WTC11 (cell line): ENCODE measurements around the gene BAIAP2. TPM values are rescaled to one million over a fixed set of nuclear protein-coding genes. Genes with fewer than 3 reads are reported as not detected.

Experiments used
- ATAC-seq: fragments of 200-7000 bp; cut with Tn5 transposase; 2 replicates; pipeline ENCODE4 v1.10.0; 2021; ENCODE audit warnings: mild to moderate bottlenecking, moderate library complexity
- CTCF ChIA-PET: fragments of 300-600 bp; sonication (Branson Sonifier 250); formaldehyde crosslinking; loops from one replicate; lab custom pipeline; 2021; ENCODE audit warnings: antibody characterized with exemption; lab: Charles Lee
- POLR2A ChIA-PET: fragments of 350-600 bp; sonication (Branson Sonifier 250); formaldehyde crosslinking; loops from one replicate; lab custom pipeline; 2021; ENCODE audit warnings: antibody characterized with exemption; lab: Charles Lee
- DNase-seq: peaks from one replicate; pipeline ENCODE4 v3.0.0; 2021; ENCODE audit warnings: low spot score
- H3K27ac Mint-ChIP-seq: 2 replicates; pipeline ENCODE4 v1.8.0; 2021; ENCODE audit warnings: mixed read lengths
- H3K27me3 Mint-ChIP-seq: 2 replicates; pipeline ENCODE4 v1.8.0; 2021; ENCODE audit warnings: low read depth, mild to moderate bottlenecking, moderate library complexity, mixed read lengths
- H3K36me3 Mint-ChIP-seq: 2 replicates; pipeline ENCODE4 v1.8.0; 2021; ENCODE audit warnings: mixed read lengths
- H3K4me1 Mint-ChIP-seq: 2 replicates; pipeline ENCODE4 v1.8.0; 2022; ENCODE audit warnings: mixed read lengths
- H3K4me3 Mint-ChIP-seq: 2 replicates; pipeline ENCODE4 v1.8.0; 2021; ENCODE audit warnings: mild to moderate bottlenecking, moderate library complexity, mixed read lengths
- H3K9me3 Mint-ChIP-seq: 2 replicates; pipeline ENCODE4 v1.8.0; 2021; ENCODE audit warnings: mixed read lengths
- ELF4 ChIP-seq: sonication (generic); formaldehyde crosslinking; IDR thresholded peaks from 2 replicates; pipeline ENCODE4 v1.8.1; 2022; ENCODE audit warnings: low read depth, mild to moderate bottlenecking, moderate library complexity, missing genetic modification reagents
- EMX1 ChIP-seq: fragments of 250-450 bp; sonication (Bioruptor Pico); IDR thresholded peaks from 2 replicates; pipeline ENCODE4 v1.8.0; 2021; ENCODE audit warnings: mild to moderate bottlenecking
- ESRRA ChIP-seq: sonication (generic); formaldehyde crosslinking; IDR thresholded peaks from 2 replicates; pipeline ENCODE4 v1.8.1; 2022; ENCODE audit warnings: mild to moderate bottlenecking, missing genetic modification reagents, borderline replicate concordance
- ETV6 ChIP-seq: sonication (generic); formaldehyde crosslinking; IDR thresholded peaks from 2 replicates; pipeline ENCODE4 v1.8.1; 2022; ENCODE audit warnings: mild to moderate bottlenecking, missing genetic modification reagents
- GABPB1 ChIP-seq: sonication (generic); formaldehyde crosslinking; IDR thresholded peaks from 2 replicates; pipeline ENCODE4 v1.8.1; 2023; ENCODE audit warnings: mild to moderate bottlenecking, missing genetic modification reagents
- IRF2 ChIP-seq: sonication (generic); formaldehyde crosslinking; IDR thresholded peaks from 2 replicates; pipeline ENCODE4 v1.8.0; 2022; ENCODE audit warnings: low read depth, missing genetic modification reagents, borderline replicate concordance
- KAT7 ChIP-seq: sonication (generic); formaldehyde crosslinking; IDR thresholded peaks from 2 replicates; pipeline ENCODE4 v1.8.1; 2023; ENCODE audit warnings: missing genetic modification reagents, mild to moderate bottlenecking, borderline replicate concordance
- NR2C2 ChIP-seq: sonication (generic); formaldehyde crosslinking; IDR thresholded peaks from 2 replicates; pipeline ENCODE4 v1.8.0; 2022; ENCODE audit warnings: mild to moderate bottlenecking, missing genetic modification reagents
- NR3C1 ChIP-seq: sonication (generic); formaldehyde crosslinking; conservative IDR thresholded peaks from 2 replicates; pipeline ENCODE4 v1.8.1; 2023; ENCODE audit warnings: low read depth, mild to moderate bottlenecking, missing genetic modification reagents
- OVOL2 ChIP-seq: fragments of 250-450 bp; sonication (Bioruptor Pico); IDR thresholded peaks from 2 replicates; pipeline ENCODE4 v1.9.0; 2021; ENCODE audit warnings: mild to moderate bottlenecking, borderline replicate concordance
- ZNF423 ChIP-seq: fragments of 250-450 bp; sonication (Bioruptor Pico); IDR thresholded peaks from 2 replicates; pipeline ENCODE4 v2.1.2; 2022; ENCODE audit warnings: mild to moderate bottlenecking, moderate library complexity
- total RNA-seq: library from RNA; stranded (reverse); gene quantifications from 3 replicates; pipeline ENCODE4 v1.2.3, GENCODE V29; 2021
- TF ChIP-seq, protein P1 (sequence below): fragments of 250-450 bp; sonication (Bioruptor Pico); conservative IDR thresholded peaks from 2 replicates; pipeline ENCODE4 v1.9.0; 2021; ENCODE audit warnings: mild to moderate bottlenecking
- TF ChIP-seq, protein P2 (sequence below): sonication (generic); formaldehyde crosslinking; IDR thresholded peaks from 2 replicates; pipeline ENCODE4 v1.8.0; 2023; ENCODE audit warnings: missing genetic modification reagents, mild to moderate bottlenecking, borderline replicate concordance
- TF ChIP-seq, protein P3 (sequence below): sonication (generic); formaldehyde crosslinking; IDR thresholded peaks from 2 replicates; pipeline ENCODE4 v1.8.1; 2023; ENCODE audit warnings: mild to moderate bottlenecking, missing genetic modification reagents
- TF ChIP-seq, protein P4 (sequence below): sonication (generic); formaldehyde crosslinking; IDR thresholded peaks from 2 replicates; pipeline ENCODE4 v1.8.1; 2023; ENCODE audit warnings: mild to moderate bottlenecking, missing genetic modification reagents, moderate library complexity
- TF ChIP-seq, protein P5 (sequence below): sonication (generic); formaldehyde crosslinking; IDR thresholded peaks from 2 replicates; pipeline ENCODE4 v1.8.1; 2023; ENCODE audit warnings: mild to moderate bottlenecking, missing genetic modification reagents

Gene BAIAP2
- total RNA-seq, 1 experiment from 2014 or later = 20.7 TPM

DNA sequence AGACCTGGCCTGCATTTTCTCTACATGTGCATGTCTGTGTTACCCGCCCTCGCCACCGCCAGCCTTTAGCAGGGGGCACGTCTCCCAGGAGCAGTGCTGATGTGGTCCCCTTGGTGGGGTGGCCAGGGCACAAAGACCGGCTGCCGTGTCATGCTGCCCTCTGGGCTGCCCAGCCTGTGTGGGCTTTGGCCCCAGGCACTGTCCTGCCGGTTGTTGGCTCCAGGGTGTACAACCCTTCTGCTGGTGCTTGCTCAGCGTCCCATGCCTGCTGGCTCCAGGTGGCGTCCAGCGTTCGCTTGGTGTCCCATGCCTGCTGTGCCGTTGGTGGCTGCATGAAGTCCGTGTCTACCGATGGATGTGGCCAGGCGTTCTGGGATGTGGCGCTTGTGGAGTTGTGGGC lies 4.1 kb downstream of the BAIAP2 start (continued):
- TF ChIP-seq, protein P1, sequence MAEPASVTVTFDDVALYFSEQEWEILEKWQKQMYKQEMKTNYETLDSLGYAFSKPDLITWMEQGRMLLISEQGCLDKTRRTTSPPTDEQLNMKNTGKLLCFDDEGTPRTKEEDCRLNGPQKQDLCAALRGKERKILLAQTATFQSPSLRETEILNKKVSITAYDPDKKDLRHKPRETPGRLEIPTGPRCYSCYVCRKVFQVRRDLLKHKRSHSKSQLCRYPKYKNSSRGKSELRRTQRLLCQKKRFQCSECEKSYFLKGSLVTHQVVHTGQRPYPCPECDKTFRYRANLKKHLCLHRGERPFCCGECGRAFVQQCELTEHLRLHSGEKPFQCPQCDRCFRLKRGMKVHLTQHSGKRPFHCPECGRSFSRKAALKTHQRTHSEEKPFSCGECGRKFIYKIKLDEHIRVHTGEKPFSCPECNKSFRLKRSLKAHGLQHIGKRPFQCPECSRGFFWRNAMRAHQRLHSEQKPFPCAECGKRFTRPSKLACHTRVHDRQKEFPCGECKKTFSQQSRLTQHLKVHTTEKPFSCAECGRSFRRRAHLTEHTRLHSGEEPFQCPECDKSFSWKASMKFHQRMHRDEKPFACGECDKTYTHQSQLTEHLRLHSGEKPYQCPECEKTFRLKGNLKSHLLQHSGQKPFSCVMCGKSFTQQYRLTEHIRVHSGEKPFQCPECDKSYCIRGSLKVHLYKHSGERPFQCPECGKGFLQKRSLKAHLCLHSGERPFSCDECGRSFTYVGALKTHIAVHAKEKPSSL = no peak
- TF ChIP-seq, protein P2, sequence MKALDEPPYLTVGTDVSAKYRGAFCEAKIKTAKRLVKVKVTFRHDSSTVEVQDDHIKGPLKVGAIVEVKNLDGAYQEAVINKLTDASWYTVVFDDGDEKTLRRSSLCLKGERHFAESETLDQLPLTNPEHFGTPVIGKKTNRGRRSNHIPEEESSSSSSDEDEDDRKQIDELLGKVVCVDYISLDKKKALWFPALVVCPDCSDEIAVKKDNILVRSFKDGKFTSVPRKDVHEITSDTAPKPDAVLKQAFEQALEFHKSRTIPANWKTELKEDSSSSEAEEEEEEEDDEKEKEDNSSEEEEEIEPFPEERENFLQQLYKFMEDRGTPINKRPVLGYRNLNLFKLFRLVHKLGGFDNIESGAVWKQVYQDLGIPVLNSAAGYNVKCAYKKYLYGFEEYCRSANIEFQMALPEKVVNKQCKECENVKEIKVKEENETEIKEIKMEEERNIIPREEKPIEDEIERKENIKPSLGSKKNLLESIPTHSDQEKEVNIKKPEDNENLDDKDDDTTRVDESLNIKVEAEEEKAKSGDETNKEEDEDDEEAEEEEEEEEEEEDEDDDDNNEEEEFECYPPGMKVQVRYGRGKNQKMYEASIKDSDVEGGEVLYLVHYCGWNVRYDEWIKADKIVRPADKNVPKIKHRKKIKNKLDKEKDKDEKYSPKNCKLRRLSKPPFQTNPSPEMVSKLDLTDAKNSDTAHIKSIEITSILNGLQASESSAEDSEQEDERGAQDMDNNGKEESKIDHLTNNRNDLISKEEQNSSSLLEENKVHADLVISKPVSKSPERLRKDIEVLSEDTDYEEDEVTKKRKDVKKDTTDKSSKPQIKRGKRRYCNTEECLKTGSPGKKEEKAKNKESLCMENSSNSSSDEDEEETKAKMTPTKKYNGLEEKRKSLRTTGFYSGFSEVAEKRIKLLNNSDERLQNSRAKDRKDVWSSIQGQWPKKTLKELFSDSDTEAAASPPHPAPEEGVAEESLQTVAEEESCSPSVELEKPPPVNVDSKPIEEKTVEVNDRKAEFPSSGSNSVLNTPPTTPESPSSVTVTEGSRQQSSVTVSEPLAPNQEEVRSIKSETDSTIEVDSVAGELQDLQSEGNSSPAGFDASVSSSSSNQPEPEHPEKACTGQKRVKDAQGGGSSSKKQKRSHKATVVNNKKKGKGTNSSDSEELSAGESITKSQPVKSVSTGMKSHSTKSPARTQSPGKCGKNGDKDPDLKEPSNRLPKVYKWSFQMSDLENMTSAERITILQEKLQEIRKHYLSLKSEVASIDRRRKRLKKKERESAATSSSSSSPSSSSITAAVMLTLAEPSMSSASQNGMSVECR (CRISPR knock-in tag) = no peak
- TF ChIP-seq GABPB1 (CRISPR knock-in tag) (no peak), OVOL2 (CRISPR knock-in tag) (no peak), NR3C1 (CRISPR knock-in tag) (no peak)

DNA sequence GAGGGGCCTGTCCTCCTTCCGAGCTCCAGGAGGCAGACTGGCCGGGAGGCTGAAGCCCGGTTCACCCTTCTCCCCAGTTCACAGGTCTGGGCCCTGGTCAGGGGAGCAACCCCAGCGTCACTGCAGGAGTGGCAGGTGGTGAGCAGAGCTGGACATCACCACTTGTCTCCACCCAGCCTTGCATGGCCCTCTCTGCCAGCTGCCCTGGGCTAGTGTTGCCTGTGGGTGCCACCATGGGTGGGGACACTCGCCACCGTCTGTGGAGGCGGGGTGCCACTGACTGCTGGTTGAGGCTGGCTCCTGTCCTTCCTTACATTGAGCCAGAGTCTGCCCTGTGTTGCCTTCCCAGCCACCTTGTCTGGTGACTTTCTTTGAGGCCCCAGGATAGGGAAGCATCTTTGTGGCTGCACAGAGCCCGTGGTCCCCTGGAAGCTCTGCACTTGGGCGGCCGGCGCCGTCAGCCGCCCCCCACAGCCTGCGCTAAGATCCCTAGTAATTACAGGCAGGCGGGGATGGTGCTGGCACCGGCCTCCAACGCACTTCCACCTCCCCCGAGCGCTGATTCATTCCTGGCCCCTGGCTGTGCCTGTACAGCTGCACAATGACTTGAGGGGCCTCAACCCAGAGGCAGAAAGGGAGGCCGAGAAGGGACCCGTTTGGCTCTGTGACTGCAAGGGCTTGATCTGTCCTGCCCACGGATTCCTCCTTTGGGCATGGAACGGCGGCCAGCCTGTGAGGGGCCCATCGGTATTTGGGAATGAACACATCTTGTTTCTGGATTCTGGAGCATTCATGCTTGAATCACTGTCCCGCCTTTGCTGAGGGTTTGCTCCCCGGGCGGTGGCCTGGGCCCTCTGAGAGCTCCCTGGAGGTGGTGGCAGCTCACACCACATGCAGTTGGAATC lies 5.2 kb downstream of the BAIAP2 start:
- no peak overlapping the region for H3K4me3 Mint-ChIP-seq
- no peak overlapping the region for H3K27ac Mint-ChIP-seq
- CTCF ChIA-PET = interaction anchor here (0.7 to 1.7 kb wide), 11 partner anchors 8 to 64 kb away, joined by 3 to 11 read pairs (median 5); no protein-coding TSS in a partner anchor
- H3K4me1 Mint-ChIP-seq = peaks cover 16% of the 10 kb centered on the region
- H3K36me3 Mint-ChIP-seq = no peaks in the 10 kb centered on the region; the same call in 1 of the 2 replicates
- POLR2A ChIA-PET = no interaction called here
- TF ChIP-seq NR2C2 (CRISPR knock-in tag) (no peak), ELF4 (CRISPR knock-in tag) (no peak), ETV6 (CRISPR knock-in tag) (no peak), ESRRA (CRISPR knock-in tag) (no peak), EMX1 (CRISPR knock-in tag) (no peak), ZNF423 (no peak), KAT7 (CRISPR knock-in tag) (no peak), IRF2 (CRISPR knock-in tag) (no peak)
- TF ChIP-seq, protein P3, sequence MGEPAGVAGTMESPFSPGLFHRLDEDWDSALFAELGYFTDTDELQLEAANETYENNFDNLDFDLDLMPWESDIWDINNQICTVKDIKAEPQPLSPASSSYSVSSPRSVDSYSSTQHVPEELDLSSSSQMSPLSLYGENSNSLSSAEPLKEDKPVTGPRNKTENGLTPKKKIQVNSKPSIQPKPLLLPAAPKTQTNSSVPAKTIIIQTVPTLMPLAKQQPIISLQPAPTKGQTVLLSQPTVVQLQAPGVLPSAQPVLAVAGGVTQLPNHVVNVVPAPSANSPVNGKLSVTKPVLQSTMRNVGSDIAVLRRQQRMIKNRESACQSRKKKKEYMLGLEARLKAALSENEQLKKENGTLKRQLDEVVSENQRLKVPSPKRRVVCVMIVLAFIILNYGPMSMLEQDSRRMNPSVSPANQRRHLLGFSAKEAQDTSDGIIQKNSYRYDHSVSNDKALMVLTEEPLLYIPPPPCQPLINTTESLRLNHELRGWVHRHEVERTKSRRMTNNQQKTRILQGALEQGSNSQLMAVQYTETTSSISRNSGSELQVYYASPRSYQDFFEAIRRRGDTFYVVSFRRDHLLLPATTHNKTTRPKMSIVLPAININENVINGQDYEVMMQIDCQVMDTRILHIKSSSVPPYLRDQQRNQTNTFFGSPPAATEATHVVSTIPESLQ (CRISPR knock-in tag) = no peak
- TF ChIP-seq, protein P4, sequence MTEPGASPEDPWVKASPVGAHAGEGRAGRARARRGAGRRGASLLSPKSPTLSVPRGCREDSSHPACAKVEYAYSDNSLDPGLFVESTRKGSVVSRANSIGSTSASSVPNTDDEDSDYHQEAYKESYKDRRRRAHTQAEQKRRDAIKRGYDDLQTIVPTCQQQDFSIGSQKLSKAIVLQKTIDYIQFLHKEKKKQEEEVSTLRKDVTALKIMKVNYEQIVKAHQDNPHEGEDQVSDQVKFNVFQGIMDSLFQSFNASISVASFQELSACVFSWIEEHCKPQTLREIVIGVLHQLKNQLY (CRISPR knock-in tag) = no peak
- TF ChIP-seq, protein P5, sequence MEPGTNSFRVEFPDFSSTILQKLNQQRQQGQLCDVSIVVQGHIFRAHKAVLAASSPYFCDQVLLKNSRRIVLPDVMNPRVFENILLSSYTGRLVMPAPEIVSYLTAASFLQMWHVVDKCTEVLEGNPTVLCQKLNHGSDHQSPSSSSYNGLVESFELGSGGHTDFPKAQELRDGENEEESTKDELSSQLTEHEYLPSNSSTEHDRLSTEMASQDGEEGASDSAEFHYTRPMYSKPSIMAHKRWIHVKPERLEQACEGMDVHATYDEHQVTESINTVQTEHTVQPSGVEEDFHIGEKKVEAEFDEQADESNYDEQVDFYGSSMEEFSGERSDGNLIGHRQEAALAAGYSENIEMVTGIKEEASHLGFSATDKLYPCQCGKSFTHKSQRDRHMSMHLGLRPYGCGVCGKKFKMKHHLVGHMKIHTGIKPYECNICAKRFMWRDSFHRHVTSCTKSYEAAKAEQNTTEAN (CRISPR knock-in tag) = no peak
- ATAC-seq = no peak
- no peak for DNase-seq
- no peaks in the 10 kb centered on the region for H3K9me3 Mint-ChIP-seq
- H3K27me3 Mint-ChIP-seq = peaks cover 13% of the 10 kb centered on the region
